ENCODE results near the gene FASLG.
"Not testable (repeated sequence)": the region's sequence is repeated elsewhere in the genome, so short reads cannot be mapped to it uniquely, and the experiment has no call there.

FASLG gene

DNA sequence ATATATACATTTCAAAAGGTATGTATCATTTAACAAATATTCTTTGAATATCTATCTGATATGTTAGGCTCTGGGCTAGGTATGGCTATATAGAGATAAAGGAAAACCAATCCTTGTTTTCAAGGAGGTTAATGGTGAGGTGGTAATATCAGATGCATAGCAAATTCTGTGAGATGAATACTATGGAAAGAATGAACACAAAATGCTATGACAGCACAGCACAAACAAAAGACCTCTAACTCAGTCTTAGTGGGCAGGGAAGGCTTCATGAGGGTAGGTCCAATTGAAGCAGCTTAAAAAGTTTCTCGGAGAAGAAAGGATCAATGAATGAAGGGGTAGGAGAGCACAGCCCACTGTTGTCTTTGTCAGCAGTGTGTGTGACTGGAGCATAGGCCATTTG is 27.2 kb downstream of the FASLG start:
- no peak for DNase-seq

- not testable (repeated sequence) for DNase-seq
Observed at GRCh38 chr1:172688428-172689085, 29.7 kb downstream of the FASLG start.

GRCh38 chr1:172690925-172691324 is 32.0 kb downstream of the FASLG start:
- DNase-seq = peak; percentile 2

DNA sequence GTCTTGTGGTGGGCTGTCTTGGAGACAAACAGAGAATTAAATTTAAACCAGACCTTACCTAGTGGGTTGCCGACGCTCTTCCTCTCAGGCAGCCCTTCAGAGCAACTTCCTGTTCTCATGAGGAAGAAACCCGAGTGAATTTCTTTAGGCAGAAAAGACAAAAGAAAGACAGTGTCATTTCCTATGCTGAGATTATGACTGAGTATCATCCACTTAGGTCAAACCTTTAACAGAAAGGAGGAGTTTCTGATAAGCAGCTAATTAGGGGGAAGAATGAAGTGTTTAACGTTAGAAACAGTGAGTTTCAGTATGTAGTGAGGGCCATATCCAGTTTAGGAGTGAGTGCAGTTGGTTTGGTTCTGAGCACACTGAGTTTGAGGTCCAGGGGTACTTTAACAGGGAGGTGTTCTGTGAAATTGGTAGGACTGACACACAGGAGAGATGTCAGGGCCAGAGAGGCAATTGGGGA is 38.7 kb downstream of the FASLG start:
- no peak for DNase-seq

GRCh38 chr1:172698224-172698623 is 39.3 kb downstream of the FASLG start:
- DNase-seq = no peak

GRCh38 chr1:172699111-172699510 is 40.2 kb downstream of the FASLG start:
- peak; percentile 34 for DNase-seq

- DNase-seq = no peak
Observed at GRCh38 chr1:172699695-172700227, 40.9 kb downstream of the FASLG start.

- DNase-seq = no peak
Observed at GRCh38 chr1:172700556-172700955, 41.7 kb downstream of the FASLG start.

DNA sequence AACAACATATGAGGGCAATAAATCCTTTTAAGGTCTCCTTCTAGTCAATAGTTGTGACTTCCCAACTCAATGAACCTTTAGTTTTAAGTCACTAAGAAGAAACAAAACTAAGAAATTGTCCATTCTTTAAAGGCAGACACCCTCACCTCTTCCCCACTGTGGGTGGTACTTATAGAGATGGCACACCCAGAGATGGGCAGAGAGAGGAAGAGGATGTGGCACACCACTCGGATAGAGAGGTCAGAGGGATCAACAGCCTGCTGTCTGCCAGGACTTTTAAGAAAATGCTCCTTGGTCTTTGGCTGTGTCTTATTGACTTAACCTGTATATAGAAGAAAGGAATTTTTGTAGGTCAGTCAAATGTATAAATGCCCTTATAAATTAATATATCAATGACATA is 45.1 kb downstream of the FASLG start:
- DNase-seq = no peak

- DNase-seq = no peak
Observed at GRCh38 chr1:172704420-172705210, 45.7 kb downstream of the FASLG start.

DNA sequence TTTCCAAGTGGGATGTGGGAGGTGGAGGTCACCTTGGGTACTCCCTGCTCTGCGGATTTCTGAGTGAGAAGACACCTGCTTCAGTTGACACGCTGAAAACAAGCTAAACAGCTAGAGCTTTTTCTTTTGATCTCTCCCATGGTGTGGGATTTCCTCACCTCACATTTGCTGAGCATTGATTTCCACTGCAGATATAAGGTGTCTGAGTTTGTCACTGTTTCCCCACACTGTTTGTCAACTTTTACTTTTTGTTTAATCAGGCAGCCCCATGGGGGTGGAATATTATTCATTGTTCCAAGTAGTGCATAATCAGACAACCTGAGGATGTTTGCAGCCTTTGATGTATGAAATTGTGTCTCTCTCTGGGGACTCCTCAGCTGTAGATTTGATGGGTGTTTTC is 49.5 kb downstream of the FASLG start:
- DNase-seq = no peak

- peak; percentile 35 for DNase-seq
Observed at GRCh38 chr1:172711558-172711957, 52.7 kb downstream of the FASLG start.

- DNase-seq = no peak
Observed at GRCh38 chr1:172713466-172713865, 54.6 kb downstream of the FASLG start.
